ENCODE data around the gene ZBTB5.

DNA sequence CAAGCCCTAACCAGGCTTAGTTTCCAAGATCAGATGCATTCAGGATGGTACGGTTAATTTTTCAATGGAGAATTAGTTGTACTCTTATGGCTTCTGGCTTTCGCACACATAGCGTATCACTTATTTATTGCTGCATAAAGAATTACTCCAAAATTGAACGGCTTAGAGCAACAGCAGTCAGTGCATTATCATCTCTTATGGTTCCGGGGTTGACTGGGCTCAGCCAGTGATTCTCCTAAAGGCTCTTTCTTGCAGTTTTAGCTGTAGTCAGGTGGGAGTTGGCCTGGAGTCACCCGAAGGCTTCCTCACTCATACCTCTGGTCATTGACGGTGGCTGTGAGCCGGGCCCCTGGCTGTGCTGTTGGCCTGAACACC, 43.3 kb downstream of the ZBTB5 start:
- TF ChIP-seq EZH2 (IDR thresholded peaks at IDR 0.05; ENCODE audit: insufficient read depth, poor library complexity, severe bottlenecking): no peak
- no peak for TF ChIP-seq EZH2phosphoT487 (IDR thresholded peaks at IDR 0.05; ENCODE audit: insufficient read depth, low read depth)

Data from GM23248 (cell line).